HG03175 (cell line): Measurements from ENCODE around the gene PRELID2.
A peak's percentile ranks its signal among the peaks of the same experiment; 100 is the strongest.
"Not testable (repeated sequence)": the region's sequence is repeated elsewhere in the genome, so short reads cannot be mapped to it uniquely, and the experiment has no call there.

Source experiments
- ATAC-seq: cut with Tn5 transposase; IDR thresholded peaks from one replicate; pipeline ENCODE4 v1.9.1; 2021; ENCODE audit warnings: mild to moderate bottlenecking, moderate library complexity; ENCODE audit not compliant: unreplicated experiment

The PRELID2 gene

GRCh38 chr5:145834917-145835847 is at the start of gene PRELID2:
PRELID2 (minus strand) TSS chr5:145835342; CDS start chr5:145835251, 91 bp downstream.
- peak; percentile 84 for ATAC-seq

GRCh38 chr5:145874765-145875164 is 39.6 kb upstream of the PRELID2 start:
- no peak for ATAC-seq

GRCh38 chr5:145872914-145873313 is 37.8 kb upstream of the PRELID2 start, which contains the start of gene GRXCR2:
GRXCR2 (minus strand) TSS chr5:145873014; CDS start chr5:145872968, 46 bp downstream.
- ATAC-seq, result no peak

- no peak for ATAC-seq
These were observed 37.3 kb upstream of the PRELID2 start for GRCh38 chr5:145872486-145872885.

GRCh38 chr5:145869753-145870152 is 34.6 kb upstream of the PRELID2 start:
- no peak for ATAC-seq

- ATAC-seq, result no peak
These were observed 32.7 kb upstream of the PRELID2 start for GRCh38 chr5:145867806-145868205.

- not testable (repeated sequence) for ATAC-seq
These were observed 29.3 kb upstream of the PRELID2 start for GRCh38 chr5:145864432-145864831.

GRCh38 chr5:145863003-145863402 is 27.9 kb upstream of the PRELID2 start:
- no peak for ATAC-seq

GRCh38 chr5:145859897-145860296 is 24.8 kb upstream of the PRELID2 start:
- no peak for ATAC-seq

GRCh38 chr5:145859453-145859852 is 24.3 kb upstream of the PRELID2 start:
- ATAC-seq, result no peak

- no peak for ATAC-seq
These were observed 23.8 kb upstream of the PRELID2 start for GRCh38 chr5:145858959-145859358.

GRCh38 chr5:145856285-145856818 is 21.2 kb upstream of the PRELID2 start:
- ATAC-seq, result peak; percentile 39

- no peak for ATAC-seq
These were observed 20.7 kb upstream of the PRELID2 start for GRCh38 chr5:145855763-145856267.

- no peak for ATAC-seq
These were observed 19.6 kb upstream of the PRELID2 start for GRCh38 chr5:145854651-145855258.

GRCh38 chr5:145853781-145854376 is 18.7 kb upstream of the PRELID2 start:
- no peak for ATAC-seq

GRCh38 chr5:145852990-145853389 is 17.8 kb upstream of the PRELID2 start:
- no peak for ATAC-seq

GRCh38 chr5:145848854-145849253 is 13.7 kb upstream of the PRELID2 start:
- no peak for ATAC-seq

GRCh38 chr5:145847499-145848497 is 12.7 kb upstream of the PRELID2 start:
- ATAC-seq, result no peak

GRCh38 chr5:145846081-145846480 is 10.9 kb upstream of the PRELID2 start:
- ATAC-seq, result no peak

GRCh38 chr5:145841299-145841698 is 6.2 kb upstream of the PRELID2 start:
- no peak for ATAC-seq
